Uterus (tissue), 2 donors: Measurements from ENCODE around the gene ZNF438.

Experiments used
- CTCF ChIP-seq, 4 experiments: fragments of 200-600 bp in 2 of 4; fragments of 450-650 bp in 2 of 4; sonication (generic) in 2 of 4; IDR thresholded peaks; one replicate each; pipeline ENCODE4 v1.5.1; 2016 to 2019; ENCODE audit warnings: antibody characterized with exemption in 4 of 4, mild to moderate bottlenecking in 2 of 4, moderate library complexity in 1 of 4
- POLR2A ChIP-seq, 2 donors: fragments of 450-650 bp; IDR thresholded peaks; one replicate each; pipeline ENCODE4 v1.6.1; 2016; ENCODE audit warnings: antibody characterized with exemption in 2 of 2, mild to moderate bottlenecking in 1 of 2, moderate library complexity in 1 of 2

GRCh38 chr10:31000867-31001266 lies 30.8 kb downstream of the ZNF438 start:
- TF ChIP-seq POLR2A (IDR thresholded peaks at IDR 0.05) (no peak), CTCF (IDR thresholded peaks at IDR 0.05) (no peak)
